HT1080 (cell line): ENCODE results near the gene STAT5B. TPM values are rescaled to one million over a fixed set of nuclear protein-coding genes. Genes with fewer than 3 reads are reported as not detected.

Source experiments
- DNase-seq: peaks from one replicate; pipeline ENCODE4 v3.0.0-alpha.2; 2015; ENCODE audit warnings: low read depth
- total RNA-seq: library from RNA; depleted of rRNA; stranded (reverse); fragments of >200 nt; shearing (Covaris generic); gene quantifications from 2 replicates; pipeline ENCODE4 v1.2.3, GENCODE V29; 2014

Gene STAT5B
- total RNA-seq, 1 experiment from 2014 or later = 21.8 TPM

GRCh38 chr17:42182927-42183734, 93.1 kb downstream of the STAT5B start:
- DNase-seq = peak; percentile 74

DNA sequence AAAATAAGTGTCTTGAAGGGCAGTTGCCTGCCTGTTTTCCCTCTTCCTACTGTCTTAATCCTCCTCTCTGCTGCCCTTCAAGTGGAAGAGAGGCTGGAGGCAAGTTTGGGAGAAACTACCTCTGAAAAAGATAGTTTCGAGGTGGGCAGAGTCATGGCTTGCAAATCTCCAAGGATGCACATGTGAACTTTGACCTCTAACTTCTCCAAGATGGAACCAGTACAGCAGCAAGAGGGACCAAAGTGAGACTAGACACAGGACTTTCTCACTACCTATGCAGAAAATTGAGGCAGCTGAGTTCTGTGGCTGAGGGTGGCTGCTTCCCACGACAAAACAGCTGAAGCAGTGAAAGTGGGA, 94.4 kb downstream of the STAT5B start:
- DNase-seq = no peak

DNA sequence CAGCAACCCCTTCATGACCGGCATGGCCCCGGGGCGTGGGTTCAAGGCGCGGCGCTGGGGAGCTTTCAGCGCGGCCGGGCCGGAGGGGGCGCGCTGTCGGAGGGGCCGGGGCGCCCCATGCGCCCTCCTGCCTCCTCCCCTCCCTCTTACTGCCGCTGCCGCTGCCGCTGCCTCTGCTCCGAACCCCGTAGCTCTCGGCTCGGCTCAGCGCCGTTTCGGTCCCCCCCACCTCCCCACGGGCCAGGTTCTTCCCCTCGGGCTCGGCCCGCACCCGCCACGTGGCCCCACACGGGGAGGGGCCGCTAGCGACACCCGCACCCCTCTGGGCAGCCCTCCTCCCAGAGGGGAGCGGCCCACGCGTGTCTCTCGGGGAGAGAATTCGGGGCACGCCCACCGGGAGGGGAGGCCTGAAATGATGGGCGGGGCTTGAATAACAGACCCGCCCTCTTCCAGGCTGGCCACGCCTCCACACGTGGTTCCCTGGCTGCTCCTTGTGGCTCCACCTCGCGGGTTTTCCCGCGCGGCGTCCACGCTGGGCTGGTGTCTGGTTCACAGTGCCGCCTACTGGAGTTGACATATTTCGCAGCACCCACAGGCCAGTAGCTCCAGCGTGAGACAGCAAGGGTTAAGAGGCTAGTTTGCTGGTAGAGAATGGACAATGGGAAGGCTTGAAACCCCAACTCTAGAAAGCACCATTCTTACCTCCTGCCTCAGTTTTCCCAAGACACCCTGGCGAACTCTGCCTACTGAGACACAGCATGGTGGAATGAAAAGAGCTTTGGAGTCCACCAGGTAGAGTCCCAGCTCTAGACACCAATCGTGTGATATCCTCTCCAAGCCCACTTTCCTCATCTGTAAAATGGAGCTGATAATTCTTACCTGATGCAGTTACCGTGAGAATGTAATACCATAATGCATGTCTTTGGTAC, 95.0 kb downstream of the STAT5B start, which contains the start of gene KCNH4:
KCNH4 (minus strand) TSS at position 221 of the 929 bp plus-strand sequence; CDS start at position 24, 197 bp downstream.
- peak; percentile 46 for DNase-seq

DNA sequence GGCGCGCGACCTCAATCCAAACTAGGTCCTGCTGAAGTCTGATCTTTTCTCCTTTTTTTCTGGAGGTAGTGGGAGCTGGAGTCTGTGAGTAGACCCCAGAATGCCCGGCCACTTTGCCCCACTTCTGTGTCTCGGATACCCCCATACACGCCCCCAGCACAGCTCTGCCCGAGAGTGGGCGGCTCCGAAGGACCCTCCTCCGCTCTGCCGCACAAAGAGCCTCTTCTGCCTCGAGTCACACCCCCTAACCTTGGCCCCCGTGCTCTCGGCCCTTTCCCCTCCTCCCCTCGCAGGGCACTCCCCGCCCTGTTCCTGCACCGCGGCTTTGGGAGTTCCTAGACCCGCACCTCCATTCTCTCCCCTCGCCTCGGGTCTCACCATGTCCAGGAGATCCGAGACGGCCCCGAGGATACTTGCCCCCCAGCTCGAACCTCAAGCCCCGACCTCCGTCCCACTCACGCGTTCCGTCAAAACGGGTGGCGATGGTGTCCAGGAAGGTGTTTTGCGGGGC, 95.7 kb downstream of the STAT5B start:
- no peak for DNase-seq

DNA sequence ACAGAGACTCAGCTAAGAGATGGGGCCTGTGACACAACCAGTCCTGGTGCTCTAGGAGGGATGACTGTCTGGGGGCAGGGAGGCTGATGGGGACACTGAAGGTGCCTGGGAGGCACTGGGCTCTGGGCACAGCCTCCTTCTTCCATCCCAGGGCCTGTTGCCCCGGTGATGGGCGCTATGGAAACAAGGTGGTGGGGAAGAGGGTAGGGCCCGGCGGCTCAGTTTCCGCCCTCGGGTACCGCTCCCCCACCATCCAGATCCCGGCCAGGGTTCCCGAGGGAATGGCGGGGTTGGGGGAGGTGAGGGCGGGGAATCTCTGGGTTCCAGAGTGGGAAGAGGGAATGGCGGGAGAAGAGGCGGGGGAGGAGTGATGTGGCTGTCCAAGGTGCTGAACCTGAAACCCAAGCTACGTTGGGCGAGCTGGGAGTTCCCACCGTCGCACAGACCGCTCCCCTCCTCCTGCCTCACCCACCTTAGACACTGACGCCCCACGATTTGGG, 96.2 kb downstream of the STAT5B start:
- DNase-seq = peak; percentile 25

DNA sequence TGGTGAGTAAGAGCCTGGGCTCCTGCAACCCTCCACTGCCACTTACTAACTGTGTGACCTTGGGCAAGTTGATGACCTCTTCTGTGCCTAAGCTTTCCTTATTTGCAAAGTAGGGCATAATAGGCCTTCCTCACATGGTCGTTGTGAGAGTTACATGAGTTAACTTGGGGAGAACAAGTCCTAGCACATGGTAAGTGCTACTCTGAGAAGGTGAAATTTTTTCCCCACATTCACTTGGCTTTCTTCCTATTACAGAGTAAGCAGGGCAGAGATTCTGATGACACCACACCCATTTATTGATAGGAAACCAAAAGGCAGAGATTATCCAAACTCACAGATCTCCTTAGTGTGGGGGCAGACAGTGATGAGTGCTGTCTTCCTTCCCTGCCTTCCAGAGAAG, 96.9 kb downstream of the STAT5B start:
- no peak for DNase-seq

GRCh38 chr17:42178817-42179216, 97.4 kb downstream of the STAT5B start:
- no peak for DNase-seq

DNA sequence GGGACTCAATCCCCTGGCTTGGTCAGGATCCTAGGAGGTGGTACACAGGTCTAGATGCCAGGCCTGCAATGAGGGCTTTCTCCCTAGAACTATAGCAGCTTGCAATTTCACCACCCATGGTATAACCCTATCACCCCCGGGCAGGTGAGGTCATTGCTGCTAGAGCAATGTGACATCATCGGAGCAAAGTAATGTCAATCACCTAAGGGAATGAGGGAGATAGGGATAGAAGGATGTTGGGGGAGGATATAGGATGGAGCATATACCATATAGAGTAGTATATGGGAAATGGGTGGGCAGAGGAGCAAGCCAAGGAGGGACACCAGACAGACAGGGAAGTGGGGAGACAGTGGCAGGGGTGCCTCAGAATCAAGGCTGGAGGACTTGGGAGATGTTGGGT, 98.5 kb downstream of the STAT5B start:
- no peak for DNase-seq

DNA sequence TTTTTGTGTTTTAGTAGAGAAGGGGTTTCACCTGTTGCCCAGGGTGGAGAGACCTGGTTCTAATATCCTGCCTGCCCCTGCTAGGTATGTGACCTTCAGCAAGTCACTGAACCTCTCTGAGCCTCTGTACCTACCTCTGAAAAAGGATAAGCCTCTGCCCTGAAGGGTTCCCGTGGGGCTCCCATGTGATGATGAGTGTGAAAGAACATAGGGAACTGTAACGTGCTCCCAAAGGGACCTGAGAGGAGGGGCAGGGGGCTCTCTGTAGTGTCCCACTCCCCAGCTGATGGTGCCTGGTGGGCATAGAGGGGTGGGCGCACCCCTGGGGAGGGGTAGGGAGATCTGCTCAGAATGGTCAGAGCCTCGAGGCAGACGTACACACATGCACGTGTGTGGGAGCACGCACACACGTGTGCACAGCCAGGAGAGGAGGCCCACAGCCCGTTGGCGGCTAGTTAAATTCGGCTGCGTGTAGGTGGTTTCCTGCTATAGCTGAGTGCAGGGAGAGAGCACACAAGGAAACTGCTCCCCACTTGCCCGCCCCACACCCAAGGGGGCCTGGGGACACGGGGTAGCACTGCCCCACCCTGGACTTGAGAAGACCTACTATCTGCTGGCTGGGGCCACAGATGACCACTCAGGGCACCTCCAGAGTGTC, 101.9 kb downstream of the STAT5B start:
- no peak for DNase-seq

- DNase-seq = no peak
These were observed 104.4 kb downstream of the STAT5B start for GRCh38 chr17:42171831-42172230.

- no peak for DNase-seq
These were observed 106.8 kb downstream of the STAT5B start for GRCh38 chr17:42169351-42169750.

- DNase-seq = no peak
These were observed 108.4 kb downstream of the STAT5B start for GRCh38 chr17:42167807-42168206.

- DNase-seq = no peak
These were observed 109.9 kb downstream of the STAT5B start for GRCh38 chr17:42166196-42166763.

GRCh38 chr17:42165751-42166150, 110.4 kb downstream of the STAT5B start:
- no peak for DNase-seq

DNA sequence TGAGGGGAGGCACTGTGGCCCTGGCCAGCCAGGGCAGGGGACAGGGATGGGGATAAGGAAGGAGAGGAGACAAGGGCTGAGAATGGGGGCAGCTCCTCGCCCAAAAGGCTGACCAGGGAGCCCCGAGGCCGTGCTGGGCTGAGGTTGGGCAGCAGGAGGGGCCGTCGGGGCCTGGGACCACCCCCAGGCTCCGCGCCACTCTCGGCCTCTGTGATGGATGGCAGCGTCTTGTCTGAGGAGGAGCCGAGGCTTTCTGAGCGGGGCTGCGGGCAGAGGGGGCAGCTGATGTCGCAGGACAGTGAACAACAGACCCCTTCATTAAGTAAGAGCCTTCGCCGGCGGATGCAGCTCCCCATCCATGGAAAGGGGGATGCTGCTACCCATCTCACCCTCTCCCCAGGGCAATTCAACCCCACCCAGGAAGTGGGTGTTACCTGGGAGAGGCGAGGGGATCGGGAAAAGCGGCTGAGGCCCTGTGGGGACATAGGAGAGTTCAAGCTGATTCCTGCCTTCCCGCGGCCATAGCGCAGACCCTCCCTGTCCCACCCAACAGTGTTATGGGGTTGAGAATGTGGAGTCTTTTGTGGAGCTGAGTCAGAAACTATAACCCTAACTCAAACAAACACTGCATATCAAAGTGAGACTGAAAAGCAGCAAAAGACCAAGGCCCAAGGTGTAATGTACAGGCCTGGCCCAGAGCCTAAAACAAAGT, 112.3 kb downstream of the STAT5B start:
- no peak for DNase-seq

DNA sequence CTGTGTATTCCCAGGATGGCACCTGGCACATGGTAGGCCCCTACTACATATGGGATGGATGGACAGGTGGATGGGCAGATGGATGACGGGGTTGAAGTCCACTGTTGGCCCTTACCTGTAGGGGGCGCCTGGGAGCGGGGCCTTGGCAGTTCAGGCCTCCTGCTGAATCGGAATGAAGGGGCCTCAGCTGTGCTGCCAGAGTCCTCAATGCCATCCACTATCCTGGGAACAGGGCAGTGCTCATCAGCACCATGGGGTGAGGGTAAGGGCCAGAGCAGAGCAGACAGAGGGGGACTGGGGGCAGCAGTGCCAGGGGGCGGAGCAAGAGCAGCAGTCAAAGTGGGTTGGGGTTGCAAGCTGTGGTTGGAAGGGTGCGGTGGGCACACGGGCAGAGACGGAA, 113.1 kb downstream of the STAT5B start:
- no peak for DNase-seq

DNA sequence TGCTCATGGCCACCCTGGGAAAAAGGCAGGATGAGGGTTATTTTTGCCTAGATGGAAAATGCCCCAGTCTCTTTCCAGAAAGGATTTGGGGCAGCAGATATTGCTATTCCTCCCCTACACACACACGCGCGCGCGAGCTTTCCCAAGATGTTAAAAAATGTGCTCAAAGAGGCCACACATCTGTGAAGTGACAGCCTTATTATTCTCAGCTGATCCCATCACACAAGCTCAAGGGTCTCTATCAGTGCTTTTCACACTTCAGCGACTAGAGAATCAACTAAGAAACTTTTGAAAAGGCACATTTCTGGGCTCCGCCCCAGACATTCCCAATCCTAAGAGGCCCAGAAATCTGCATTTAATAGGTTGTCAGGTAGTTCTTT, 115.7 kb downstream of the STAT5B start:
- DNase-seq = no peak

- no peak for DNase-seq
These were observed 116.2 kb downstream of the STAT5B start for GRCh38 chr17:42159796-42160530.

GRCh38 chr17:42155614-42156045, 120.6 kb downstream of the STAT5B start:
- no peak for DNase-seq
